SK-N-MC (cell line): ENCODE measurements around the gene HUNK.

ENCODE experiments used
- DNase-seq: peaks from one replicate; pipeline ENCODE4 v3.0.0-alpha.2; 2011; ENCODE audit warnings: low read depth, low spot score
- H3K27ac ChIP-seq: fragments of 200-600 bp; sonication (generic); 2 replicates; pipeline ENCODE4 v1.5.1; 2016; ENCODE audit warnings: mixed run types
- H3K36me3 ChIP-seq: fragments of 200-600 bp; sonication (generic); 2 replicates; pipeline ENCODE4 v1.6.1; 2017; ENCODE audit warnings: antibody characterized with exemption, low read length, mixed read lengths; ENCODE audit not compliant: insufficient read depth
- H3K4me3 ChIP-seq: fragments of 200-600 bp; sonication (generic); 2 replicates; pipeline ENCODE4 v1.5.1; 2016
- H3K9ac ChIP-seq: fragments of 200-600 bp; sonication (generic); 2 replicates; pipeline ENCODE4 v1.8.0; 2017; ENCODE audit warnings: mixed run types, mixed read lengths; ENCODE audit not compliant: insufficient read length
- H3K9me3 ChIP-seq: fragments of 200-600 bp; sonication (generic); 2 replicates; pipeline ENCODE4 v1.6.1; 2017; ENCODE audit warnings: low read depth, mild to moderate bottlenecking, antibody characterized with exemption, low read length, moderate library complexity, mixed read lengths
- EZH2 ChIP-seq: fragments of 200-600 bp; sonication (generic); IDR thresholded peaks from one replicate; pipeline ENCODE4 v1.6.1; 2017; ENCODE audit warnings: antibody characterized with exemption
- FOXP2 ChIP-seq: optimal IDR thresholded peaks from 2 replicates; pipeline ENCODE3; 2011; ENCODE audit warnings: mild to moderate bottlenecking, moderate library complexity; ENCODE audit not compliant: insufficient read depth; ENCODE audit errors: extremely low read length, control extremely low read depth
- POLR2AphosphoS5 ChIP-seq: IDR thresholded peaks from 2 replicates; pipeline ENCODE4 v1.6.1; 2012; ENCODE audit warnings: mild to moderate bottlenecking, low read depth, low read length, borderline replicate concordance

The HUNK gene

GRCh38 chr21:31915566-31915965, 42.7 kb downstream of the HUNK start:
- no peak overlapping the region for H3K9ac ChIP-seq
- H3K36me3 ChIP-seq = no peaks in the 10 kb centered on the region
- no peak for TF ChIP-seq EZH2
- TF ChIP-seq POLR2AphosphoS5 = no peak
- TF ChIP-seq FOXP2 = no peak
- no peak overlapping the region for H3K4me3 ChIP-seq
- H3K9me3 ChIP-seq = no peaks in the 10 kb centered on the region
- DNase-seq = no peak
- no peak overlapping the region for H3K27ac ChIP-seq

GRCh38 chr21:31917108-31917507, 44.3 kb downstream of the HUNK start:
- no peak overlapping the region for H3K9ac ChIP-seq
- no peaks in the 10 kb centered on the region for H3K36me3 ChIP-seq
- H3K9me3 ChIP-seq = no peaks in the 10 kb centered on the region
- H3K4me3 ChIP-seq = no peak overlapping the region
- no peak for TF ChIP-seq FOXP2
- no peak for DNase-seq
- H3K27ac ChIP-seq = no peak overlapping the region

GRCh38 chr21:31918250-31918775, 45.5 kb downstream of the HUNK start:
- DNase-seq = no peak
- H3K9me3 ChIP-seq = no peaks in the 10 kb centered on the region
- no peaks in the 10 kb centered on the region for H3K36me3 ChIP-seq
- H3K27ac ChIP-seq = no peak overlapping the region
- no peak overlapping the region for H3K4me3 ChIP-seq
- TF ChIP-seq POLR2AphosphoS5 = no peak
- TF ChIP-seq EZH2 = no peak
- no peak for TF ChIP-seq FOXP2
- H3K9ac ChIP-seq = no peak overlapping the region

DNA sequence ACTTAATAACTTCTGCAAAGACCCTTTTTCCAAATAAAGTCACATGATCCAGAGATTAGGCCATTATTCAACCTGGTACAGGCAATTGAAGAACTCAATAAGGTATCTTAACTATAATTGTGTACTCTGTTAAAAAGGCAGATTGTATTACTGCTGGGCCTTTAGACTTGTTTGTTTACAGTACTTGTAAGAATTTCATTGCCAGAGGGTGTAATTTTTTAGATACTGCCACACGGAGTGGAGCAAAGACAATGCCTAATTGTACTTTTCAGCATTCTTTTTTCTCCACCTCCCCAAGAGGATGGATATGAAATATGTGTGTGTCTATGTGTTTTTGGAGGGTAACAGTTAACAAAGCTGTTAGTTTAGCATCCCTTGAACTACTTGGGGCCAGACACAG, 47.5 kb downstream of the HUNK start:
- TF ChIP-seq FOXP2 (no peak), POLR2AphosphoS5 (no peak), EZH2 (no peak)
- H3K36me3 ChIP-seq = no peaks in the 10 kb centered on the region
- no peak overlapping the region for H3K27ac ChIP-seq
- no peaks in the 10 kb centered on the region for H3K9me3 ChIP-seq
- DNase-seq = no peak
- no peak overlapping the region for H3K4me3 ChIP-seq
- H3K9ac ChIP-seq = no peak overlapping the region

GRCh38 chr21:31921079-31921478, 48.3 kb downstream of the HUNK start:
- no peak overlapping the region for H3K27ac ChIP-seq
- DNase-seq = no peak
- TF ChIP-seq EZH2 (no peak), FOXP2 (no peak), POLR2AphosphoS5 (no peak)
- H3K4me3 ChIP-seq = no peak overlapping the region
- H3K9ac ChIP-seq = no peak overlapping the region
- no peaks in the 10 kb centered on the region for H3K36me3 ChIP-seq
- no peaks in the 10 kb centered on the region for H3K9me3 ChIP-seq

GRCh38 chr21:31922881-31923280, 50.1 kb downstream of the HUNK start:
- no peak for DNase-seq
- Histone ChIP-seq H3K9ac (no peak overlapping the region), H3K9me3 (no peaks in the 10 kb centered on the region), H3K36me3 (no peaks in the 10 kb centered on the region), H3K27ac (no peak overlapping the region), H3K4me3 (no peak overlapping the region)
- TF ChIP-seq POLR2AphosphoS5 (no peak), FOXP2 (no peak), EZH2 (no peak)

GRCh38 chr21:31923756-31924155, 50.9 kb downstream of the HUNK start:
- Histone ChIP-seq H3K9ac (no peak overlapping the region), H3K27ac (no peak overlapping the region), H3K4me3 (no peak overlapping the region), H3K9me3 (no peaks in the 10 kb centered on the region), H3K36me3 (no peaks in the 10 kb centered on the region)
- TF ChIP-seq FOXP2 = no peak
- no peak for TF ChIP-seq EZH2
- no peak for TF ChIP-seq POLR2AphosphoS5
- no peak for DNase-seq

- Histone ChIP-seq H3K9me3 (no peaks in the 10 kb centered on the region), H3K4me3 (no peak overlapping the region), H3K27ac (no peak overlapping the region), H3K36me3 (no peaks in the 10 kb centered on the region), H3K9ac (no peak overlapping the region)
- no peak for DNase-seq
- no peak for TF ChIP-seq FOXP2
- TF ChIP-seq POLR2AphosphoS5 = no peak
- TF ChIP-seq EZH2 = no peak
Measured at GRCh38 chr21:31924548-31924947, 51.7 kb downstream of the HUNK start.

GRCh38 chr21:31926498-31926897, 53.7 kb downstream of the HUNK start:
- TF ChIP-seq EZH2 (no peak), FOXP2 (no peak), POLR2AphosphoS5 (no peak)
- H3K9ac ChIP-seq = no peak overlapping the region
- H3K9me3 ChIP-seq = no peaks in the 10 kb centered on the region
- H3K36me3 ChIP-seq = no peaks in the 10 kb centered on the region
- H3K27ac ChIP-seq = no peak overlapping the region
- DNase-seq = no peak
- no peak overlapping the region for H3K4me3 ChIP-seq
